Measurements from ENCODE around the gene LRPPRC. TPM values are rescaled to one million over a fixed set of nuclear protein-coding genes. Genes with fewer than 3 reads are reported as not detected.

Gene LRPPRC
- polyA plus RNA-seq, 1 experiment, result 24.9 TPM

- Histone ChIP-seq H3K36me3 (ENCODE audit: control insufficient read depth, insufficient read depth, low read length) (no peaks in the 10 kb centered on the region), H3K27me3 (ENCODE audit: control insufficient read depth, insufficient read depth, low read length) (peaks cover 7% of the 10 kb centered on the region), H3K4me3 (ENCODE audit: low read depth, low read length) (no peak overlapping the region)
- no peak for DNase-seq (ENCODE audit: low read depth)
- ChIA-PET POLR2A (no interaction called here), CTCF (no interaction called here)
- no peak for TF ChIP-seq CTCF (IDR thresholded peaks at IDR 0.05; ENCODE audit: insufficient read depth, low read depth, low read length)
Observed at GRCh38 chr2:43854671-43855070, 141.1 kb downstream of the LRPPRC start.

- no peak for DNase-seq (ENCODE audit: low read depth)
- Histone ChIP-seq H3K4me3 (ENCODE audit: low read depth, low read length) (no peak overlapping the region), H3K36me3 (ENCODE audit: control insufficient read depth, insufficient read depth, low read length) (no peaks in the 10 kb centered on the region), H3K27me3 (ENCODE audit: control insufficient read depth, insufficient read depth, low read length) (peaks cover 9% of the 10 kb centered on the region)
- no peak for TF ChIP-seq CTCF (IDR thresholded peaks at IDR 0.05; ENCODE audit: insufficient read depth, low read depth, low read length)
- CTCF ChIA-PET, result no interaction called here
- POLR2A ChIA-PET, result no interaction called here
Observed at GRCh38 chr2:43853141-43854081, 142.4 kb downstream of the LRPPRC start.

GRCh38 chr2:43852196-43852730 lies 143.5 kb downstream of the LRPPRC start:
- ChIA-PET CTCF (interaction anchor here (1.2 kb wide), 1 partner anchor 11 kb away, joined by 6 read pairs; no protein-coding TSS in a partner anchor), POLR2A (no interaction called here)
- no peak overlapping the region for H3K4me3 ChIP-seq (ENCODE audit: low read depth, low read length)
- H3K36me3 ChIP-seq (ENCODE audit: control insufficient read depth, insufficient read depth, low read length), result no peaks in the 10 kb centered on the region
- peaks cover 9% of the 10 kb centered on the region for H3K27me3 ChIP-seq (ENCODE audit: control insufficient read depth, insufficient read depth, low read length)
- no peak for TF ChIP-seq CTCF (IDR thresholded peaks at IDR 0.05; ENCODE audit: insufficient read depth, low read depth, low read length)
- no peak for DNase-seq (ENCODE audit: low read depth)

GRCh38 chr2:43851011-43851980 lies 144.5 kb downstream of the LRPPRC start:
- H3K36me3 ChIP-seq (ENCODE audit: control insufficient read depth, insufficient read depth, low read length), result no peaks in the 10 kb centered on the region
- no peak overlapping the region for H3K4me3 ChIP-seq (ENCODE audit: low read depth, low read length)
- H3K27me3 ChIP-seq (ENCODE audit: control insufficient read depth, insufficient read depth, low read length), result peaks cover 9% of the 10 kb centered on the region
- ChIA-PET POLR2A (no interaction called here), CTCF (interaction anchor here (1.2 kb wide), 2 partner anchors 10 to 27 kb away, joined by 4 to 6 read pairs; no protein-coding TSS in a partner anchor)
- TF ChIP-seq CTCF (IDR thresholded peaks at IDR 0.05; ENCODE audit: insufficient read depth, low read depth, low read length), result no peak
- no peak for DNase-seq (ENCODE audit: low read depth)
